ENCODE data around the gene AKTIP.

The AKTIP gene

DNA sequence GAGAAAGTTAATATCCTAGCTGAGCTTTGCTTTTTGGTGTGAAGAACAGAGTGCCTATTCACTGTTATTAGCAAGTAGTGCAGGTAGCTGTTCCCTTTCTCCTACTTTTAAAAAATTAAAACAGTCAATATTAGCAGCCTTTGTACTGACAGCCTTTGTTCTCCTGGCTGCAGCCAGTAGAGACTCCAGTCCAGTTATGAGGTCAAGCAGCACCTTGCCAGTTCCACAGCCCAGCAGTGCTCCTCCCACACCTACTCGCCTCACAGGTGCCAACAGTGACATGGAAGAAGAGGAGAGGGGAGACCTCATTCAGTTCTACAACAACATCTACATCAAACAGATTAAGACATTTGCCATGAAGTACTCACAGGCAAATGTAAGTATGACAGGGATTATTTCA is 22.6 kb downstream of the AKTIP start:
- no peak for DNase-seq (ENCODE audit: low spot score)

DNA sequence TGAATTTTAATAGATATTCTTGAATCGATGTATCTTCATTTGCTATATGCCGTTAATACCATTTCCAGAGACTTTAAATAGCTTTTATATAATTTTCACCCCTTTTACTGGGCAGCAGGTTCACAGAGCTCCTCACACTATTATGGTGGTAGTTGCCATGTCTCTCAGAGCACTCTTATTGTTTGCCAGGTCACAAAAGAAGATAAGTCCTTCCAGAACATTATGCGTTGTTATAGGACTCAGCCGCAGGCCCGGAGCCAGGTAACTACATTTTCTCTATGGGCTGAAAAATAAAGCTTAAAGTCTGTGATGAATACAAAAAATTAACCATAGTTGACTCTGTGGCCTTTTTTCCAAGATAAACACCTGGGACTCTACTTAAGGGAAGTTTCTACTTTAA is 24.0 kb downstream of the AKTIP start:
- DNase-seq (ENCODE audit: low spot score), result no peak

DNA sequence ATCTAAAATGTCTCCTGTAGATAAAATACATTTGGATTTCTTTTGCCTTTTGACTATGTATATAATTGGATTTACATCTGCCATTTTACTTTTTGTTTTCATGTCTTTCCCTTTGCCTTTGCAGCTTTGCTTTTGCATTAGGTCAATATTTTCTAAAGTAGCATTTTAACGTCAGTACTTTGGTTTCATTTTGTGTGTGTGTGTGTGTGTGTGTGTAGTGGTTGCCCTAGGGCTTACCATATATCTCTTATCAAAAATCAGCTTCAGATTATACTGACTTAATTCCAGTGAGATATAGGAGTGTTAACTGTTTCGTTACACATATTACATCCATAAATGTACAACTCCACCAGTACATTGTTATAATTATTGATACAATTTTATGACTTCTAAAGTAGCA is 26.1 kb downstream of the AKTIP start:
- DNase-seq (ENCODE audit: low spot score), result no peak

DNA sequence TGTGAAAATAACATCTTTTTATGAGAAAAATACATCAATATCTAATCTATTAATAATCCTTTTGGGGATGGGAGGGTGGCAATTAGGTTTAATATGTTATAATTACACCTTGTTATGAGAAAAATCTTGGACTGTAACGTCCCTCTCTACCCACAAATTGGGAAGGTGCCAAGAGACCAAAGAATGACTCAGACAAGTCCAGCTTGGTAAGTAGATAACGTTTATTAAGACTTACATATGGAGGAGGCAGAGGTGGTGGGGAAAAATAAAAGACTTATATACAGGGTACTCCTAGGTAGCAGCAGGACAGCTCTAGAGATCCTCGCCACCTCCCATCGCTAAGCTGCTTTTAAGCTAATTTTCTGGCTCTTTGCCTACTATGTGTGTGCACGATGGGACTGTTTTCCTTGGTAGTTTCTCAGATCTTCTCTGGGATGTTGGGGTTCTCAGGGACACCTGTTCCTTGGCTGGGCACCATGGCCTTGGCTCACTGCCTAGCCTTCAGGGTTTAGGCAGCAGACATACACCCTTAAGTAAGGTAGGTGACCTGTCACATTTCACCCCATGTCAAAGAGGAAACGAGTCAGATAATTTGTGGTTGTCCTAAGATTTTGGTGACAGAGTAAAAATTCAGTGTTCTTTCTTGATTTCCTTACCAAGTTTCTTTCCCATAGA is 37.3 kb downstream of the AKTIP start:
- DNase-seq (ENCODE audit: low spot score), result peak; percentile 6

DNA sequence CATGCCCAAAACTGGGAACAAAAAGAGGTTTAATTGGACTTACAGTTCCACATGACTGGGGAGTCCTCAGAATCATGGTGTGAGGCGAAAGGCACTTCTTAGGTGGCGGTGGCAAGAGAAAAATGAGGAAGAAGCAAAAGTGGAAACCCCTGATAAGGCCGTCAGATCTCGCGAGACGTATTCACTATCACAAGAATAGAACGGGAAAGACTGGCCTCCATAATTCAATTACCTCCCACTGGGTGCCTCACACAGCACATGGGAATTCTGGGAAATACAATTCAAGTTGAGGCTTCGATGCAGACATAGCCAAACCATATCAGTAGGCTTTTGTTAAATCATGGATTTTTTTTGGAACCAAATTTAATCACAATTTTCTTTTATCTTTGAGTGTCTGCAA is 44.4 kb downstream of the AKTIP start:
- DNase-seq (ENCODE audit: low spot score), result no peak

DNA sequence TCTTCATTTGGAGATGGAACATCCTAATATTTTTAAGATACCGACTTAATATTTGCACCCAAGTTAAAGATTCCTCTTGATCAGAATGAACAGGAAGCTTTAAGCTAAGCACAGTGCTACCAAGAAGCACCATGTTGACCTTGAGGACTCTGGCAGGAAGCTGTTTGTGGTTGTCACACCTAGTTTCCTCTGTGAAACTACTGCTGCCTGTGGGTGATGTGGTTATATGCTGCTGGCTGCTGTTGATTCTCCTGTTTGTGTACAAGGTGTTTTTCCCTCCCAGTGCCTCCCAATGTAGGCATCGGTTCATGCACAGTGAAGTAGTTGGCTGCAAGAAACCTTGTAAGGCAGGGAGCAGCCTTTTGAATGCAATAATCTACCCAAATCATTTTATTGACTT is 45.3 kb downstream of the AKTIP start:
- peak; percentile 81 for DNase-seq (ENCODE audit: low spot score)

DNA sequence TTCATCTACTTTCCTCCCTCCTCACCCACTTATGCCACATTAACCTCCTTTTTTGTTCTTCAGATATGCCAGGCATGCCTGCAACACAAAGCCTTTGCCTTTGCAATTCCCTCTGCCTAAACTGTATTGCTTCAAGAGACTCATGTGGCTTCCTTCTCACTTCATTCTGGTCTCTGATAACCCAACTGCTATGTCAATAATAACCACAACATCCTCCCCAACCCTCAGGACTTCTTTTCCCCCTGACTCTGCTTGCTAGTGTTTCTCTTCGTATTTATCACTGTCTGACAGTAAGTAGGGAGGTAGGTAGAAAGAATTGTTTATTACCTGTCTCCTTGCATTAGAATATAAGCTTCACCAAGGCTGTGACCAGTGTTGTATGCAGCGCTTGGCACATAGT is 46.4 kb downstream of the AKTIP start:
- DNase-seq (ENCODE audit: low spot score), result no peak

DNA sequence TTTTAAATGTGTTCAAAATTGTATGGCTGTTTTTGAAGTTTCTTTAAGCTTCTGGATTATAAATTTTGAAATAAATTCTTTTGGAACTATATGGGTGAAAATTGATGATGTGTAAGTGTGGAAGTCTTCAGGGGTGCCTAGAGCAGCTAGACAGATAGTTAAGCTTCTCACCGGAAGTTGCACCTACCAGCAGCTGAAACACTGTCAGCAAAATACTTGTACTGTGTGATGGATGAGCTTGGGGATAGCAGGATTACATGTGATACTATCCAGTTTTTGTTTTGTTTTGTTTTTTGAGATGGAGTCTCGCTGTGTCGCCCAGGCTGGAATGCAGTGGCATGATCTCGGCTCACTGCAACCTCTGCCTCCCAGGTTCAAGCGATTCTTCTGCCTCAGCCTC is 49.1 kb downstream of the AKTIP start:
- no peak for DNase-seq (ENCODE audit: low spot score)

DNA sequence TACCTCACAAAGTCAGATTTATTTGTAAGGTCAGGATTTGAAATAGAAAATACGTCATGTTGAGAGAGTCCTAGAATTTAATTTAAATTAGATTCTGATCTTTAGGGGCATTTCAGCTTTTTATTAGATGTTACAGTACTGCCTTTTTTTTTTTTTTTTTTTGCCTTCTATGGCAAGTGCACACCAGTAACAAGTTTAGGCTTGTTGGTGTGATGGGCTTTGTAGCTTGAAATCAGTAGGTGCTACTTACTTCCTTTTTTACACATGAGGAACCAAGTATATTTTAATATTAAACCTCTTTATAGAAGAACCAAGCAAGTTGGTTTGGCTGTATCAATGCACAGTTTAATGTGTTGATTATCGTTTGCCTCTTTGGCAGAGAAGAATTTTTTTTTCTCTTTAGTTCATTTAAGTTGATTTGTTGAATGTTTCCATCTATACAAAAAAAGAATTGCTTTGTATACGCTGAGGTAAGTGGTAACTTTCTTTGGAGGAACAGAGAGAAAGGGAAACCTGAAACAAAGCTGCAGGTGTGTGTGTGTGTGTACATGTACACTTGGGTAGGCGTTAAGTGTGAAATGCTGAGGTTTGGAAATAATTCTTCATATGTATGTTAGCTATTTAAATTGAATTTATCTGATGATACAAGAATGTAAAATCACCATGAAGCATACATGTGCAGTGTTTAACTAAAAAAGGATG is 53.0 kb downstream of the AKTIP start:
- DNase-seq (ENCODE audit: low spot score), result no peak

DNA sequence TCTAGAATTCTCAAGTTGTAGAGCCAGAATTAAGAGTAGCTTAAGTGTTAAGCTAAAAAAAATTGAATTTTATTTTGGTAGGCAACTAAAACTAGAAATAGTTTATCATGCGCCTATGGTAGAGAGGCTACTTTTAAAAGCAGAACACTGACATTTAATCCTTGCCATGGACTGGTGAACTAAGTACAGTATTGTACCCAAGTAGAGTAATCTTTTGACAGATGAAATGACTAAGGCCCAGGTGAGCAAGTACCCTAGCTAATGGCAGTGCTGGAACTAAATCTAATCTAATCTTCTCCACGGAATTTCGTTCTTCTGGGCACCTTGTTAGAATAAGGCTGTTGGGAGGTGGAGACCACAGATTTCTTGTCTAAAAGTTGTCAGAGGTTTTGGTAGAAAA is 56.9 kb downstream of the AKTIP start:
- no peak for DNase-seq (ENCODE audit: low spot score)

DNA sequence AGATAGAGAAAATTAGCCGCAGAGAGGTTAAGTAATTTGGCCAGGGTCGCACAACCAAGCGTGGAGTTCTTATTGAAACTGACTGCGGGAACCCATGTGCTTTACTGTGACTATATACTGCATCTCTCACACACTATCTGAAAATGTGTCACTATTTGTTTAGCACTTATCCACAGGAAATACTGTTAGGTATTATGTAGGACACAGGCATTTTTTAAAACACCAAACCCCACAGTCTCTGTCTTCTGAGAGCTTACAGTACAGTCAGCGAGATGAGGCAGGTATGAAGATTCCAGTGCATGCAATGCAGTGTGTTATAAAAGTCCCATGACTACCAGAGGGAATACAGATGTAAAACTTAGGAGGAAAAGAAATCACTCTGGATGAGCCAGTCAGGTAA is 57.5 kb downstream of the AKTIP start:
- no peak for DNase-seq (ENCODE audit: low spot score)

All from SW480 (cell line).